Measurements from ENCODE around the gene YIPF3. TPM values are rescaled to one million over a fixed set of nuclear protein-coding genes. Genes with fewer than 3 reads are reported as not detected.

YIPF3 gene
- polyA plus RNA-seq, 1 of the 3 experiments (the other 2 are of a cell fraction): 219 TPM

DNA sequence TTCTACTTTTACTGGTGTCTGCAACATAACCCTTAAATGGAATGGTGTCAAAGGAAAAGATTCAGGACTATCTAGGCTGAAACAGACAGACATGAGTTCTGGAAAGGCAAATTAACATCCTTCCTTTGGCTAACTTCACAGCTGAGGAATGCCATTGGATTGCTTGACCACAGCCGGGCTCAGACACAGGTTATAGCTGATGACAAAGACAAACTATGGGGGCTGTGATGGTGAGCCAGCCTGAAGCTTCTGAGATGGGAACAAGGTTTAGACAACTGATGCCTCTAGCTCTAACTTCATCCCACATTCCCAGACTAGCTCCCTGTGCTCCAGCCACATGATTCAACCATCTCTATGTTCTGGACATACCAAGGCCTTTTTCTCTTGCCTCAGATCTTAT is 15.5 kb upstream of the YIPF3 start (continued):
- TF ChIP-seq, protein P1, sequence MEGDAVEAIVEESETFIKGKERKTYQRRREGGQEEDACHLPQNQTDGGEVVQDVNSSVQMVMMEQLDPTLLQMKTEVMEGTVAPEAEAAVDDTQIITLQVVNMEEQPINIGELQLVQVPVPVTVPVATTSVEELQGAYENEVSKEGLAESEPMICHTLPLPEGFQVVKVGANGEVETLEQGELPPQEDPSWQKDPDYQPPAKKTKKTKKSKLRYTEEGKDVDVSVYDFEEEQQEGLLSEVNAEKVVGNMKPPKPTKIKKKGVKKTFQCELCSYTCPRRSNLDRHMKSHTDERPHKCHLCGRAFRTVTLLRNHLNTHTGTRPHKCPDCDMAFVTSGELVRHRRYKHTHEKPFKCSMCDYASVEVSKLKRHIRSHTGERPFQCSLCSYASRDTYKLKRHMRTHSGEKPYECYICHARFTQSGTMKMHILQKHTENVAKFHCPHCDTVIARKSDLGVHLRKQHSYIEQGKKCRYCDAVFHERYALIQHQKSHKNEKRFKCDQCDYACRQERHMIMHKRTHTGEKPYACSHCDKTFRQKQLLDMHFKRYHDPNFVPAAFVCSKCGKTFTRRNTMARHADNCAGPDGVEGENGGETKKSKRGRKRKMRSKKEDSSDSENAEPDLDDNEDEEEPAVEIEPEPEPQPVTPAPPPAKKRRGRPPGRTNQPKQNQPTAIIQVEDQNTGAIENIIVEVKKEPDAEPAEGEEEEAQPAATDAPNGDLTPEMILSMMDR (IDR thresholded peaks at IDR 0.05): no peak
- TF ChIP-seq, protein P2, sequence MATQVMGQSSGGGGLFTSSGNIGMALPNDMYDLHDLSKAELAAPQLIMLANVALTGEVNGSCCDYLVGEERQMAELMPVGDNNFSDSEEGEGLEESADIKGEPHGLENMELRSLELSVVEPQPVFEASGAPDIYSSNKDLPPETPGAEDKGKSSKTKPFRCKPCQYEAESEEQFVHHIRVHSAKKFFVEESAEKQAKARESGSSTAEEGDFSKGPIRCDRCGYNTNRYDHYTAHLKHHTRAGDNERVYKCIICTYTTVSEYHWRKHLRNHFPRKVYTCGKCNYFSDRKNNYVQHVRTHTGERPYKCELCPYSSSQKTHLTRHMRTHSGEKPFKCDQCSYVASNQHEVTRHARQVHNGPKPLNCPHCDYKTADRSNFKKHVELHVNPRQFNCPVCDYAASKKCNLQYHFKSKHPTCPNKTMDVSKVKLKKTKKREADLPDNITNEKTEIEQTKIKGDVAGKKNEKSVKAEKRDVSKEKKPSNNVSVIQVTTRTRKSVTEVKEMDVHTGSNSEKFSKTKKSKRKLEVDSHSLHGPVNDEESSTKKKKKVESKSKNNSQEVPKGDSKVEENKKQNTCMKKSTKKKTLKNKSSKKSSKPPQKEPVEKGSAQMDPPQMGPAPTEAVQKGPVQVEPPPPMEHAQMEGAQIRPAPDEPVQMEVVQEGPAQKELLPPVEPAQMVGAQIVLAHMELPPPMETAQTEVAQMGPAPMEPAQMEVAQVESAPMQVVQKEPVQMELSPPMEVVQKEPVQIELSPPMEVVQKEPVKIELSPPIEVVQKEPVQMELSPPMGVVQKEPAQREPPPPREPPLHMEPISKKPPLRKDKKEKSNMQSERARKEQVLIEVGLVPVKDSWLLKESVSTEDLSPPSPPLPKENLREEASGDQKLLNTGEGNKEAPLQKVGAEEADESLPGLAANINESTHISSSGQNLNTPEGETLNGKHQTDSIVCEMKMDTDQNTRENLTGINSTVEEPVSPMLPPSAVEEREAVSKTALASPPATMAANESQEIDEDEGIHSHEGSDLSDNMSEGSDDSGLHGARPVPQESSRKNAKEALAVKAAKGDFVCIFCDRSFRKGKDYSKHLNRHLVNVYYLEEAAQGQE (IDR thresholded peaks at IDR 0.05; ENCODE audit: low read depth, low read length): no peak
- TF ChIP-seq, protein P3, sequence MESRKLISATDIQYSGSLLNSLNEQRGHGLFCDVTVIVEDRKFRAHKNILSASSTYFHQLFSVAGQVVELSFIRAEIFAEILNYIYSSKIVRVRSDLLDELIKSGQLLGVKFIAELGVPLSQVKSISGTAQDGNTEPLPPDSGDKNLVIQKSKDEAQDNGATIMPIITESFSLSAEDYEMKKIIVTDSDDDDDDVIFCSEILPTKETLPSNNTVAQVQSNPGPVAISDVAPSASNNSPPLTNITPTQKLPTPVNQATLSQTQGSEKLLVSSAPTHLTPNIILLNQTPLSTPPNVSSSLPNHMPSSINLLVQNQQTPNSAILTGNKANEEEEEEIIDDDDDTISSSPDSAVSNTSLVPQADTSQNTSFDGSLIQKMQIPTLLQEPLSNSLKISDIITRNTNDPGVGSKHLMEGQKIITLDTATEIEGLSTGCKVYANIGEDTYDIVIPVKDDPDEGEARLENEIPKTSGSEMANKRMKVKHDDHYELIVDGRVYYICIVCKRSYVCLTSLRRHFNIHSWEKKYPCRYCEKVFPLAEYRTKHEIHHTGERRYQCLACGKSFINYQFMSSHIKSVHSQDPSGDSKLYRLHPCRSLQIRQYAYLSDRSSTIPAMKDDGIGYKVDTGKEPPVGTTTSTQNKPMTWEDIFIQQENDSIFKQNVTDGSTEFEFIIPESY (IDR thresholded peaks at IDR 0.05; ENCODE audit: borderline replicate concordance, low read depth): no peak
- TF ChIP-seq MXI1 (IDR thresholded peaks at IDR 0.05; ENCODE audit: low read depth, low read length) (no peak), RXRA (IDR thresholded peaks at IDR 0.05; ENCODE audit: borderline replicate concordance, low read depth) (no peak), ELF1 (IDR thresholded peaks at IDR 0.05) (no peak), SIN3A (IDR thresholded peaks at IDR 0.05; ENCODE audit: borderline replicate concordance, low read depth, low read length) (no peak)

DNA sequence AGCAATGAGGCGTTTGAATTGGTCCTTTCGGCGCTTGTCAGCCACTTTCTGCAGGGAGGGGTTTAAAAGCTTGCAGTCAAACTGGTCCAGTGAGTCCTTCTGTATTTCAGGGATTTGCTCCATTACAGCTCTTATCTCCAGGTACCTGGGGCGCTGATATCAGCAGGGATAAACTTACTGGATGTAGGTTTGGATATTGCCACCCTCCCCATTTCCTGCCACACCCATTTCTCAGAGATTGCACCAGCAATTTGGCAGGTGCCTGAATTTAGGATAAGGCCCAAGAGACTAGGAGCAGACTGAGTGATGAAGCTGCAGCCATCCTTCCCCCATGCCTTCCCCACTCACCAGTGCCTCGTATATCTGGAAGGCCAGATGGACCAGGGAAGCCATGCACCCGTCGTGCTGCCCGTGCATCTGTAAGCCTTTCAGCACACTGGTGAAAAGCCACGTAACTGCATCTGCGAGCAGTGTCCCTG is 7.8 kb upstream of the YIPF3 start:
- 89% methylated on average over 5 of the region's 10 CpGs for WGBS (ENCODE audit: low lambda C conversion rate)
- H2AFZ ChIP-seq (ENCODE audit: low read depth): no peak overlapping the region
- no peaks in the 10 kb centered on the region for H3K27me3 ChIP-seq (ENCODE audit: insufficient read depth)
- no peak for DNase-seq
- peaks cover 6% of the 10 kb centered on the region; the same call in 1 of the 2 replicates for H3K79me2 ChIP-seq (ENCODE audit: insufficient read depth)
- ChIA-PET CTCF (interaction anchor here (0.7 kb wide), 1 partner anchor 63 kb away, joined by 4 read pairs; no protein-coding TSS in a partner anchor), POLR2A (no interaction called here)
- H3K9me2 ChIP-seq: no peaks in the 10 kb centered on the region
- no peak overlapping the region for H3K4me3 ChIP-seq (ENCODE audit: low read depth in 2 of 2, low read length in 1 of 2)
- H3K9ac ChIP-seq: no peak overlapping the region
- H4K20me1 ChIP-seq (ENCODE audit: insufficient read depth): no peaks in the 10 kb centered on the region
- H3K4me1 ChIP-seq (ENCODE audit: control insufficient read depth in 1 of 2, insufficient read depth in 2 of 2, low read depth in 1 of 2, low read length in 1 of 2): no peaks in the 10 kb centered on the region
- H3F3A ChIP-seq (replicated peaks; ENCODE audit: insufficient read depth): peaks cover 6% of the 10 kb centered on the region
- H3K36me3 ChIP-seq (replicated peaks in 1 of 2; ENCODE audit: control insufficient read depth in 1 of 2, insufficient read depth in 2 of 2, low read length in 1 of 2): peaks cover 81 to 88% of the 10 kb centered on the region in 2 experiments
- H3K27ac ChIP-seq (ENCODE audit: low read depth in 2 of 2, low read length in 1 of 2): no peak overlapping the region
- H3K4me2 ChIP-seq: no peak overlapping the region
- no peaks in the 10 kb centered on the region for H3K9me3 ChIP-seq
- TF ChIP-seq, protein P4, sequence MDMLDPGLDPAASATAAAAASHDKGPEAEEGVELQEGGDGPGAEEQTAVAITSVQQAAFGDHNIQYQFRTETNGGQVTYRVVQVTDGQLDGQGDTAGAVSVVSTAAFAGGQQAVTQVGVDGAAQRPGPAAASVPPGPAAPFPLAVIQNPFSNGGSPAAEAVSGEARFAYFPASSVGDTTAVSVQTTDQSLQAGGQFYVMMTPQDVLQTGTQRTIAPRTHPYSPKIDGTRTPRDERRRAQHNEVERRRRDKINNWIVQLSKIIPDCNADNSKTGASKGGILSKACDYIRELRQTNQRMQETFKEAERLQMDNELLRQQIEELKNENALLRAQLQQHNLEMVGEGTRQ (IDR thresholded peaks at IDR 0.05; ENCODE audit: borderline replicate concordance, low read depth, low read length): no peak
- TF ChIP-seq, protein P2 (IDR thresholded peaks at IDR 0.05; ENCODE audit: low read depth, low read length): no peak
- no peak for TF ChIP-seq RFX5 (IDR thresholded peaks at IDR 0.05; ENCODE audit: low read length)
- no peak for TF ChIP-seq RCOR1 (IDR thresholded peaks at IDR 0.05; ENCODE audit: low read length)
- TF ChIP-seq RXRA (IDR thresholded peaks at IDR 0.05; ENCODE audit: borderline replicate concordance, low read depth): no peak
- TF ChIP-seq FOXM1 (IDR thresholded peaks at IDR 0.05; ENCODE audit: low read depth): no peak
- TF ChIP-seq, protein P1 (IDR thresholded peaks at IDR 0.05): no peak
- no peak for TF ChIP-seq ELF1 (IDR thresholded peaks at IDR 0.05)
- TF ChIP-seq GABPA (IDR thresholded peaks at IDR 0.05; ENCODE audit: low read depth): no peak
- TF ChIP-seq SMC3 (IDR thresholded peaks at IDR 0.05; ENCODE audit: low read depth, low read length): no peak
- no peak for TF ChIP-seq YY1 (IDR thresholded peaks at IDR 0.05; ENCODE audit: low read depth)
- TF ChIP-seq JUND (IDR thresholded peaks at IDR 0.05): no peak
- no peak for TF ChIP-seq NRF1 (IDR thresholded peaks at IDR 0.05; ENCODE audit: low read depth, low read length)

Measured in SK-N-SH (cell line).